Suprapubic skin (tissue), 4 donors: ENCODE results near the gene LAPTM5.

Experiments used
- EP300 ChIP-seq: sonication (generic); formaldehyde crosslinking; IDR thresholded peaks from one replicate; pipeline ENCODE4 v1.6.1; 2017; ENCODE audit warnings: antibody characterized with exemption
- POLR2AphosphoS5 ChIP-seq, 3 donors: sonication (generic); formaldehyde crosslinking; IDR thresholded peaks; one replicate each; pipeline ENCODE4 v1.6.1; 2017; ENCODE audit warnings: antibody characterized with exemption in 3 of 3

- TF ChIP-seq EP300 (no peak), POLR2AphosphoS5 (IDR thresholded peaks at IDR 0.05) (no peak)
Measured at GRCh38 chr1:30777060-30777903, 19.7 kb upstream of the LAPTM5 start.
